ENCODE results near the gene PLCB1.
"Not testable (repeated sequence)": the region's sequence is repeated elsewhere in the genome, so short reads cannot be mapped to it uniquely, and the experiment has no call there.

The PLCB1 gene

DNA sequence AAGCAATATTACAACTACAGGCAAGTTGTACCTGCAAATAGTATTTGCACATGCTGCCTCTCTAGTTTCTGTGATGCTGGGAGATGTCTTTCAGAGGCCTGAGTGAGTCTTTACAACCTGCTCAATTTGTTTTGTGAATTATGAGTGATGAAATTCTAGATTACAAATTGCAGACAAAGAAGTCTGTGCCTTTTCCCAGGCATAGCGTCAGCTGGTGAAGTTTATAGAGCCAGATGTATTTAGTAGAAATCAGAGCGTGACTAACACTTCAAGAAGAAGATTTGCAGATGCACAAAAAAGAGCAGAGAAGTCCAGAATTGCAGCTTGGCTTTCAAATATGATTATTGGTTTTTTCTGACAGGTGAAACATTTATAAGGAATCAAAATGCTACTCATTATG, 289.9 kb downstream of the PLCB1 start:
- TF ChIP-seq JUND (IDR thresholded peaks at IDR 0.05; ENCODE audit: low read depth): no peak
- no peak for DNase-seq (ENCODE audit: low read depth in 1 of 2, low spot score in 1 of 2)
- in situ Hi-C loops (cut with HindIII; ENCODE audit: low pct_unique_long_range_greater_than_20kb, low sequenced_read_pairs): no loop called here

DNA sequence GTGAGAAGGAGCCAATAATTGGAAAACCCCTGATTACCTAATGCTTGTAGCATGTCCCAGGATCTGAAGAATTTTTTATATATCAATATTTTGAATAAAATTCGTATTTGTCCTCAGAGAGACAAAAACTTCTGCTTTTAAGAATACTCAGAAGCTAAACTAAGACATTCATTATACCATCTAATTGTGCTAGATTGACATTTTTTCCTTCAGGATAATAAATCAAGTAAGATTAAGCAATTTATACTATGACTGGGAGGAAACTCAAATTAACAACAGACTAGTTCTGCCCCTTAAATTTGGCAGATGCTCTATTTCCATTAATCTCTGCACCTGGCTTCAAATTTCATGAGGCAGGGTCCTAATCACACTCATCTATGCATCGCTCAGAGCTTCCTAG, 291.4 kb downstream of the PLCB1 start:
- in situ Hi-C loops (cut with HindIII; ENCODE audit: low pct_unique_long_range_greater_than_20kb, low sequenced_read_pairs): no loop called here
- no peak for DNase-seq (ENCODE audit: low read depth in 1 of 2, low spot score in 1 of 2)
- no peak for TF ChIP-seq JUND (IDR thresholded peaks at IDR 0.05; ENCODE audit: low read depth)

DNA sequence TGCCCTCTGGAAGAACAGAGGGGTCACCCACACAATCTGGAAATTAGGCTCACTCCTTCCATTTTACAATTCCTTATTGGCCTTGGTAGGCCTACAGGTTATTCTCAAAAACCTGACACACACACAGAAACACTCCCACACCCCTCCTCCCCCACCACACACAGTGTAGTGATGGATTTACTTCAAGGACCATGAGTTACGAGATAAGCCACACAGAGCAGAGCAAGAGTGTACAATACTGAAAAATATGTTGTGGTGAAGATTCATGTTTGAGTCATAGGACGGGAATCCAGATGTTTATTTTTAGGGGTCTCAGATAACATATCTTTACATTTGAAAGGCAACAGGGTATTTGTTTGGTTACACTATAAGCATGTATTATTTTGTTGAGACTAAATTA, 291.9 kb downstream of the PLCB1 start:
- no peak for DNase-seq (ENCODE audit: low read depth in 1 of 2, low spot score in 1 of 2)
- no peak for TF ChIP-seq JUND (IDR thresholded peaks at IDR 0.05; ENCODE audit: low read depth)
- in situ Hi-C loops (cut with HindIII; ENCODE audit: low pct_unique_long_range_greater_than_20kb, low sequenced_read_pairs): no loop called here

DNA sequence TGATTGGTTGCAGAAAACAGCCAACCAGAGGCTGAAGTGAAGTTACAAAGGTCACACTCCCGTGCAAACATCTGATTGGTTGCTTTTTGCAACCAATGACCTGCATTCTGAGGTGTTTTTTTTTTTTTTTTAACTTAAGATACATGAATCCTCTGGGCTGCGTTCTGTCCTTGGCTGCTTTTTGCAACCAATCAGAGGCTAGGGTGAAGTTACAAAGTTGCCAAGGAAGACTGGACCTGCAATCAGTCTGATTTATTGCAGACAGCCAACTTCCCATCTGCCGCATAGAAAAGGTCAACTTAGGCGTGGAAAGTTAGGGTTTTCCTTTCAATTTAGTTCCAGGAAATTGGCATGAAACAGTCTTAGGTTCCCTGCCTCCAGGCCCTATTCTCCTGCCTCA, 292.9 kb downstream of the PLCB1 start:
- no peak for TF ChIP-seq JUND (IDR thresholded peaks at IDR 0.05; ENCODE audit: low read depth)
- in situ Hi-C loops (cut with HindIII; ENCODE audit: low pct_unique_long_range_greater_than_20kb, low sequenced_read_pairs): no loop called here
- DNase-seq (ENCODE audit: low read depth in 1 of 2, low spot score in 1 of 2): no peak

DNA sequence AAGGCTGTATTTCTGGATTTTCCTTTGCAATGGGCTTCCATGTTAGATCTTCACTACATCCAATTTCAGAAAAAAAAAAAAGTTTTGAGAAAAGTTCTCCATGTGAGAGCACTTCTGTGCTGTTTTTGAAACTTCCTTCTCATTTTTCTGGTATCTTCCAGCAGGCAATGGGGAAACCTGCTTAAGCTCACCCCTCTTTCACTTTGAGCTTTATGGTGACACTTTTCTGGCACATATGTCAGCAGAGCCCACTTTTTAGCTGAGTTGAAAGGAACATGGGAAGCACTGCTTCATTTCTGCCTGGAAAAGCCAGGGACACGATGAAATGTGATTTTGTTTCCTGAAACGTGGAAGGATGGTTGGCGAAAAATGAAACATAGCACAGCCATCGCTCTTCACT, 293.7 kb downstream of the PLCB1 start:
- DNase-seq (ENCODE audit: low read depth in 1 of 2, low spot score in 1 of 2): no peak
- TF ChIP-seq JUND (IDR thresholded peaks at IDR 0.05; ENCODE audit: low read depth): no peak
- in situ Hi-C loops (cut with HindIII; ENCODE audit: low pct_unique_long_range_greater_than_20kb, low sequenced_read_pairs): no loop called here

DNA sequence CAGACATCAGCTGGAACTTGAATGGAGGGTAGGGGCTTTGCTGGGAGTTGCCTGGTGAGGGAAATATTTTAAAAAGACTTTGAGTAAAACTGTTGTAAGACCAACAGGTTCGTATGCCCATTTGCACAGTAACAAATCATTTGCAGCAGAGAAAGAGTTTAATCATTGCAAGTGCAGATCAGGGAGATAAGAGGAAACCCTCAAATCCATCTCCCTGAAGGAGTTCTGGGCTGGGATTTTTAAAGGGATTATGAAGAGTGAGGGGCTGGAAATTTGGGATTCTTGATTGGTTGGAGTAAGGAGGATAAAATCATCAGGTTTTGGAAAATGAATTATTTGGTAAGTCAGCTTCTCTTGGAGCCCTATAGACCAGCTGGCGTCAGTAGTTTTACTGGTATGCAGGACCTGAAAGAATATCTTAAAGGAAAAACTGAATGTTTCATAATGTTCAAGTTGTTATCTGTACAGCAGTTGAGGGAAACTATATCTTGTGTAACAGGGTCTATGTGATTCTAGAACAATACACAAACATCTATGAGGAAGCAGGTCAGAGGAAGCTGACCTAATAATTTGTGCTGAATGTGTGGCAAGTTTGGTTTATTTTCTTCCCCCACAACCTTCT, 295.5 kb downstream of the PLCB1 start:
- in situ Hi-C loops (cut with HindIII; ENCODE audit: low pct_unique_long_range_greater_than_20kb, low sequenced_read_pairs): no loop called here
- no peak for TF ChIP-seq JUND (IDR thresholded peaks at IDR 0.05; ENCODE audit: low read depth)
- no peak for DNase-seq (ENCODE audit: low read depth in 1 of 2, low spot score in 1 of 2)

DNA sequence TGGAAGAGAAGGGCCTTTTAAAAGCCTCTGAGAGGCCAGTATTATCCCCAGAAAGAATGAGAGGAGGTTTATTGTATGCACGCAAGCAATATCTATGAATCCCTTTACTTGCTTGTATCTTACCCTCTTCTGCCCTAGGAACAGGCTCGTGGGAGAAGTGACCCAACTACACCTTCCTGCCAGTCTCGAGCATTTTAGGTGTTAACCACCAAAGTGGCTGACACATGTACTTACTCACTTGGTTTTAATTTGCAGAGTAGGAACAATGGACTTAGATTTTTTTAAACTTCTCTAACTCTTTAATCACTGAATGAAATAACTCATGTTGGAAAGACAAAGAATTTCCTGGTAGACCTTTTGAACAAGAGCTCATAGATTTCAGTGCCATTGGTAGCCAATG, 296.9 kb downstream of the PLCB1 start:
- no peak for TF ChIP-seq JUND (IDR thresholded peaks at IDR 0.05; ENCODE audit: low read depth)

DNA sequence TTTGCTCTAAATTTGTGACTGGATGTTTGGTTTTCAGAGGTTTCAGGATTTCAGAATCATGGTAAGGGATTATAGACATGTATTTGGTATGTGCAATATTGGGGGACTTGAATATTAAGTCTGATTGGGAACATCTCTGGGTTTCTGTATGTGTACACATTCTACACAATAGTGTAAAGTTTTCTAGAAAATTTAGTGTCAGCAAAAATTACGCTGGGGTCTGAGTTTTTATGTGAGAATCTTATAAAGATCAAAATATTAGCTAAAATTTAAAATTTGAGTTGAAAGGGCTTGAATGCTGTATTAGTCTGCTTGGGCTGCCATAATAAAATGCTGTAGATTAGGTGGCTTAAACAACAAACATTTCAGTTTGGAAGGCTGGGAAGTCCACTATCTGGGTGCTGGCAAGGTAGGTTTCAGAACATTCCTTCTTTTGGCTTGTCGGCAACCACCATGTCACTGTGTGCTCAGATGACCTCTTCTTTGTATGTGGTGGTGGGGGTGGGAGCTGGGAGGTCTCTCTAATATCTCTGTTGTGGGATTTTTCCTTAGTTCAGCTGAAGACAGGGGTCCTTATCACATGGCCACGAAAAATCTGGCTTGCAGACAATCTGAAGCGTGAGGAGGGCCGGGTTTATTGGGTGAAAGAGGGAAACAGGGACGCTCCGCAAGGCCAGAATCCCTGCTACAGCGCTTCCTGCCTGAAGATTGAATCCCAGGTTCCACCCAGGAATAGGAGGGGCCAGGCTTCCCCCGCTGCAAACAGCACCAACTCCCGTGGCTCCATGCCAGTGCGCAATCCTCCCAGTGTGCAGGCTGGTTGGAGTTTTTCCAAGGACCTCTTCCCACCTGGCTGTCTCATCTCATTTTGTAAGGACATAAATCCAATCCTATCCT, 299.7 kb downstream of the PLCB1 start:
- TF ChIP-seq JUND (IDR thresholded peaks at IDR 0.05; ENCODE audit: low read depth): no peak
- DNase-seq (ENCODE audit: low read depth in 1 of 2, low spot score in 1 of 2): no peak
- in situ Hi-C loops (cut with HindIII; ENCODE audit: low pct_unique_long_range_greater_than_20kb, low sequenced_read_pairs): no loop called here

More for the DNA sequence above, 296.9 kb downstream of the PLCB1 start:
- DNase-seq (ENCODE audit: low read depth in 1 of 2, low spot score in 1 of 2): no peak
- in situ Hi-C loops (cut with HindIII; ENCODE audit: low pct_unique_long_range_greater_than_20kb, low sequenced_read_pairs): no loop called here

DNA sequence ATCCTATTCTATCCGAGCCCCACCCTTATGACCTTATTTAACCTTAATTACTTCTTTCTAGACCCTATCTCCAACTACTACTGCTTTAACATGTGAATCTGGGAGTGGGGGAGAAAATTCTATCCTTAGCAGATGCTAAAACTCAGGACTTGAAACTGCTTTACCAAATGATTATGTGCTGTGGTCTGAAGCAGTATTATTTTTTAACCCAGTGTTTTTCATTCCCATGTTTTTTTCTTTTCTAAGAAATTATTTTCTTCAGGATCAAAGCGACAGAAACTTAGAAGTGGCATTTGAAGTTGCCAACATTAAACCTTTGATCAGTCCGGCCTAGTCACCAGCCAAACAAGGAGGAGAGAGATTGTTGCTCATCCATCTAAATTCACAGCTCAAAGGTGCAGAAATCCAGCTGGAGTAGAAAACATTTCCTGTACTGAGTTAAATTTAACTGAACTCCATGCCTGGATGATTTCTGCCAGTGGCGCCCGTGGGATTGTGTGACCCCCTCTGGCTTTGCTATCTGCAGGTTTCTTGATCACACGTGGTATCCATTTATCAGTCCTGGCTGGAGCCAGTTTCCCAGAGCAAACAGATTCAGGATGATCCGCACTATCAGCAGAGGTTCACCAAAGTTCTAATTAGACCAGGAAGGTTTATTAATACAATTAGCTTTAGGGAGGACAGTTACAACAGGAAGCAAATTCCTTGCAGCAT, 300.5 kb downstream of the PLCB1 start:
- TF ChIP-seq JUND (IDR thresholded peaks at IDR 0.05; ENCODE audit: low read depth): no peak
- in situ Hi-C loops (cut with HindIII; ENCODE audit: low pct_unique_long_range_greater_than_20kb, low sequenced_read_pairs): no loop called here
- DNase-seq (ENCODE audit: low read depth in 1 of 2, low spot score in 1 of 2): no peak

DNA sequence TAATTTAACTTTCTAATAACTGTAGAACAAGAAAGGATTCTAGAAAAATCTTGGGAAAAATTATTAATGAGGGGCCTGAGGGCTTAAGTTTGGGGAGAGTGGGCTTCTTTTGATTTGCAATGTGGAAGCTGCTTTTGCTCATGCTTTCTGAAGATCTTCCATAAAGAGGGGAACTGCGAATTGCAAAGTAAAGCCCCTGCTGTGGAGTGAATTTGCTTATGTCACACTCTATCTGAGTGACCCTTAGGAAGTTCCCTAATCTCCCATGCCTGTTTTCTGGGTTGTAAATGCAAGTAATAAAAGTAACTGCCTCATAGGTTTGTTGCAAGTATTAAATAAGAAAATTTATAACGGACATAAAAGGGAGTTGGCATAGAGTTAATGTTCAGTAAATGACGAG, 301.2 kb downstream of the PLCB1 start:
- no peak for DNase-seq (ENCODE audit: low read depth in 1 of 2, low spot score in 1 of 2)
- in situ Hi-C loops (cut with HindIII; ENCODE audit: low pct_unique_long_range_greater_than_20kb, low sequenced_read_pairs): no loop called here
- TF ChIP-seq JUND (IDR thresholded peaks at IDR 0.05; ENCODE audit: low read depth): no peak

DNA sequence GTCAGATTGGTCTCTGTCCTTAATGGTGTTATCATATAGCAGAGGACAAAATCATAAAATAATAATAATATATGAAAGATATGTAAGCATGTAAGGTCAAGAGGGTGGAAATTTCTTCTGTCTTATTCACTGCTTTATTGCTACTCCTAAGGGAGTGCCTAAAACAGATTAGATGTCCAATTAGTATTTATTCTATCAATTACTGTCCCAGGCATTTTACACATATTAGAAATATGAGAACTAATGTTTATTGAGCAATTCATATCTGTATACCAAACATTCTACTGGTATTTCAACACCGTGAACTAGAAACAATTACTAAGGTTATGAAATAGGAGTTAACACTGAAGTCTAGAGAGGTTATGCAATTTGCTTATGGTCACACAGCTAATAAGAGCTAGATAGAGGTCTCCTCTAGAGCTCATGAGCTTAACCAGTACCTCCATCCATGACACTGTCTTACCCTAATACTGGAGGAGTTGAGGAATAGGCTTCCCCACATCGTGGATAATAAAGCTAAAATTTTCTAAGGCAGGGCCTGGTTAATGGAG, 302.3 kb downstream of the PLCB1 start:
- no peak for TF ChIP-seq JUND (IDR thresholded peaks at IDR 0.05; ENCODE audit: low read depth)
- in situ Hi-C loops (cut with HindIII; ENCODE audit: low pct_unique_long_range_greater_than_20kb, low sequenced_read_pairs): no loop called here
- DNase-seq (ENCODE audit: low read depth in 1 of 2, low spot score in 1 of 2): no peak

DNA sequence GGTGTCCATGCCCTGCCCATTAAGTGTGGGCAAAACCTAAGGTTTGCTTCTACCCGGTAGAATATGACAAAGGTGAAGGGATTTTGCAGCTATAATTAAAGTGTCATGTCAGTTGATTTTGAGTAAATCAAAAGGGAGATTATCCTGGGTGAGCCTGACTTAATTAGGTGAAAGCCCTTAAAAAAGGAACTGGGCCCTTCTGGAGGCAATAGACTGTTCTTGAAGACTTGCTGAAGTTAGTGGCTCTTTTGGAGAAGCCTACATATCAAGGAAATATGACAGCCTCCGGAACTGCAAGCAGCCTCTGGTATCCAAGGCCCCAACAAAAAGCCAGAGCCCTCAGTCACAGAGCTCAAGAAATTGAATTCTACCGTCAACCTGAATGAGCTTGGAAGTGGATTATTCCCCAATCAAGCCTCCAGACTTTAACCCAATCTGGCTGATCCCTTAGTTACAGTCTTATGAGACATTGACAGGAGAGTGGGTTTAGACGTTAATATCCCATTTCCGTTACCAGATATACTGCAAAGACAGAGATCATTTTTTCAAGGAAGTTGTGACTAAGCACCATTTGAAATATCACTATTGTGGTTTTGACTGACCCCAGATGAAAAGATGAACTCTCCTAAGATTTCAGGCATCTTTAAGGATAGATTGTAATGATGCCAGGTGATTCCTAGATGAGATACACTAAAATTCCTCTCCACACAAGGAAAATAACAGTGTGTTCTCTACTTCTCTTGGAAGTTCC, 303.4 kb downstream of the PLCB1 start:
- DNase-seq (ENCODE audit: low read depth in 1 of 2, low spot score in 1 of 2): no peak
- TF ChIP-seq JUND (IDR thresholded peaks at IDR 0.05; ENCODE audit: low read depth): no peak
- in situ Hi-C loops (cut with HindIII; ENCODE audit: low pct_unique_long_range_greater_than_20kb, low sequenced_read_pairs): no loop called here

DNA sequence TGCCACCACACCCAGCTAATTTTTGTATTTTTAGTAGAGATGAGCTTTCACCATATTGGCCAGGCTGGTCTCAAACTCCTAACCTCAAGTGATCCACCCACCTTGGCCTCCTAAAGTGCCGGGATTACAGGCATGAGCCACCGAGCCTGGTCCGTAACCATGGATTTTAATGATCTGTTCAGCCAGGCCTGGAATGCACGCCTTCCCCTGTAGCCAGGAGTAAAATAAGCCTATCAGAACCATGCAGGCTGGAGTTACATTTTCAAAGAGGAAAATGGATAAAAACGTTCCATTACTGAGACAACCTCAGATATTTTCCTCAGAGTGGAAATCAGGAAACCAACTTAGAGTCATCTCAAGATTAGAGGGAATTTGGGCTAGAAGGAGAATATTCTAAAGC, 304.9 kb downstream of the PLCB1 start:
- DNase-seq (ENCODE audit: low read depth in 1 of 2, low spot score in 1 of 2); in situ Hi-C loops (cut with HindIII; ENCODE audit: low pct_unique_long_range_greater_than_20kb, low sequenced_read_pairs): not testable (repeated sequence)

Data from T47D (cell line).